ENCODE measurements around the gene LRRC8D.
"Not testable (repeated sequence)": the region's sequence is repeated elsewhere in the genome, so short reads cannot be mapped to it uniquely, and the experiment has no call there.

The LRRC8D gene

GRCh38 chr1:89917353-89917752, 96.5 kb downstream of the LRRC8D start:
- TF ChIP-seq, protein P1, sequence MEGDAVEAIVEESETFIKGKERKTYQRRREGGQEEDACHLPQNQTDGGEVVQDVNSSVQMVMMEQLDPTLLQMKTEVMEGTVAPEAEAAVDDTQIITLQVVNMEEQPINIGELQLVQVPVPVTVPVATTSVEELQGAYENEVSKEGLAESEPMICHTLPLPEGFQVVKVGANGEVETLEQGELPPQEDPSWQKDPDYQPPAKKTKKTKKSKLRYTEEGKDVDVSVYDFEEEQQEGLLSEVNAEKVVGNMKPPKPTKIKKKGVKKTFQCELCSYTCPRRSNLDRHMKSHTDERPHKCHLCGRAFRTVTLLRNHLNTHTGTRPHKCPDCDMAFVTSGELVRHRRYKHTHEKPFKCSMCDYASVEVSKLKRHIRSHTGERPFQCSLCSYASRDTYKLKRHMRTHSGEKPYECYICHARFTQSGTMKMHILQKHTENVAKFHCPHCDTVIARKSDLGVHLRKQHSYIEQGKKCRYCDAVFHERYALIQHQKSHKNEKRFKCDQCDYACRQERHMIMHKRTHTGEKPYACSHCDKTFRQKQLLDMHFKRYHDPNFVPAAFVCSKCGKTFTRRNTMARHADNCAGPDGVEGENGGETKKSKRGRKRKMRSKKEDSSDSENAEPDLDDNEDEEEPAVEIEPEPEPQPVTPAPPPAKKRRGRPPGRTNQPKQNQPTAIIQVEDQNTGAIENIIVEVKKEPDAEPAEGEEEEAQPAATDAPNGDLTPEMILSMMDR (IDR thresholded peaks at IDR 0.05; ENCODE audit: low read depth, low read length) = no peak
- no peak overlapping the region for H3K4me3 ChIP-seq (ENCODE audit: low read depth, low read length)

GRCh38 chr1:89918127-89918793, 97.4 kb downstream of the LRRC8D start:
- no peak overlapping the region for H3K4me3 ChIP-seq (ENCODE audit: low read depth, low read length)
- TF ChIP-seq, protein P1 (IDR thresholded peaks at IDR 0.05; ENCODE audit: low read depth, low read length) = no peak

GRCh38 chr1:89918794-89919155, 97.9 kb downstream of the LRRC8D start:
- TF ChIP-seq, protein P1 (IDR thresholded peaks at IDR 0.05; ENCODE audit: low read depth, low read length) = no peak
- H3K4me3 ChIP-seq (ENCODE audit: low read depth, low read length) = no peak overlapping the region

- TF ChIP-seq, protein P1 (IDR thresholded peaks at IDR 0.05; ENCODE audit: low read depth, low read length) = no peak
- H3K4me3 ChIP-seq (ENCODE audit: low read depth, low read length) = no peak overlapping the region
Observed at GRCh38 chr1:89919174-89919573, 98.3 kb downstream of the LRRC8D start.

DNA sequence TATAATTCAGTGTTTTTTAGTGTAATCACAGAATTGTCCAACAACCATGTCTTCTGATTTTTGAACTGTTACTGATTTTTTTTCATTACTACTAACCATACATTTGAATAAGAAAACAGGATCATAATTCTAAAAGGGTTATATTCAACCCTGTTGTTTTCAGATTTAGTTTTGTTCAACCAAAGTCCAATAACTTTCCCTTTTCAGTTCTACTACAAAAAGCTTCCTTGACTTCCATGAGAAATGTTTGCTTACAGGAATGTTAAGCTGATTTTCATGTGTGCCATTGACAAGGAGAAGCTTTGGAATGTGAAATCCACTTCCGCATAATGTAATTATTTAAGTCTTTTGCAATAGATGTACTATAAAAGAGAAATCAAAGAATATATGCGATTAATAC, 102.1 kb downstream of the LRRC8D start:
- H3K4me3 ChIP-seq (ENCODE audit: low read depth, low read length) = no peak overlapping the region
- TF ChIP-seq, protein P1 (IDR thresholded peaks at IDR 0.05; ENCODE audit: low read depth, low read length) = no peak

DNA sequence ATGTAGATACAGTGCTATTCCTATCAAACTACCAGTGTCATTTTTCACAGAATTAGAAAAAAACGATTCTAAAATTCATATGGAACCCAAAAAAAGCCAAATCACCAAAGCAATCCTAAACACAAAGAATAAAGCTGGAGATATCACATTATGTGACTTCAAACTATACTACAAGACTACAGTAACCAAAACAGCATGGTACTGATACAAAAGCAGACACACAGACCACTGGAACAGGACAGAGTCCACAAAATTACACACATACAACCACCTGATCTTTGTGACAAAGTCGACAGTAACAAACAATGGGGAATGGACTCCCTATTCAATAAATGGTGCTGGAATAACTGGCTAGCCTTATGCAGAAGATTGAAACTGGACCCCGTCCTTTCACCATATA, 102.7 kb downstream of the LRRC8D start:
- no peak overlapping the region for H3K4me3 ChIP-seq (ENCODE audit: low read depth, low read length)
- TF ChIP-seq, protein P1 (IDR thresholded peaks at IDR 0.05; ENCODE audit: low read depth, low read length) = no peak

DNA sequence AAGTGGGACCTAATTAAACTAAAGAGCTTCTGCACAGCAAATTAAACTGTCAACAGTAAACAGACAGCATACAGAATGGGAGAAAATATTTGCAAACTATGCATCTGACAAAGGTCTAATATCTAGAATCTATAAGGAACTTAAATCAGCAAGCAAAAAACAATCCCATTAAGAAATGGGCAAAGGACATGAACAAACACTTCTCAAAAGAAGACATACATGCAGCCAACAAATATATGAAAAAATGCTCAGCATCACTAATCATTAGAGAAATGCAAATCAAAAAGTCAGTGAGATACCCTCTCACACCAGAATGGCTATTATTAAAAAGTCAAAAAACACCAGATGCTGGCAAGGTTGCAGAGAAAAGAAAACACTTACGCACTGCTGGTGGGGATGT, 103.2 kb downstream of the LRRC8D start:
- not testable (repeated sequence) for H3K4me3 ChIP-seq (ENCODE audit: low read depth, low read length)

DNA sequence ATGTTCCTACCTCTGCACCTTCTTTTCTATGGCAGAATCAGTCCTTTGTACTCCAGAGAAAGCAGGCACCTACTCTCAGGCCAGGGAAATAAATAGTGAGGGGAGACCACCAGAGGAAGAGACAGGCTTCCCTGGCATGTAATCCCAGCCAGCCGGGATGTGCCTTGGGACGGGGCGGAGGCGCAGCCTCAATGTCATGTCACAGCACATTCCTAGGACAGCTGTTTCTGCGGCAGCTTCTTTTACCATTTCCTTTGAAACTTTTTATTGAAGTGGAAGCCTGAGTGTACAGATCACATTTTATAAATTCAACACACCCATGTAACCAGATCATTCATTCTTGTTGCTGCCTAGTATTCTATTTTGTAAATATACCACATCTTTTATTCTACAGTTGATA, 106.2 kb downstream of the LRRC8D start:
- no peak overlapping the region for H3K4me3 ChIP-seq (ENCODE audit: low read depth, low read length)
- TF ChIP-seq, protein P1 (IDR thresholded peaks at IDR 0.05; ENCODE audit: low read depth, low read length) = no peak
